Muscle of back (tissue), 11 donors: ENCODE results near the gene DNAI4. TPM values are rescaled to one million over a fixed set of nuclear protein-coding genes. Genes with fewer than 3 reads are reported as not detected.

Source experiments
- DNase-seq, 3 donors: peaks; one replicate each; pipeline versions ENCODE4 v3.0.0 to v3.0.0-alpha.2; 2013
- polyA plus RNA-seq, 10 donors: library from polyadenylated mRNA; unstranded; fragments of 120-200 nt; gene quantifications; one replicate each; pipeline ENCODE4 v1.2.1, GENCODE V29; 2013; ENCODE audit not compliant: insufficient read length in 10 of 10

The DNAI4 gene
- polyA plus RNA-seq, 10 donors, result 2.5 to 4.9 (median 3.6) TPM

GRCh38 chr1:66769512-66770229 is 155.0 kb downstream of the DNAI4 start:
- no peak for DNase-seq

GRCh38 chr1:66768965-66769364 is 155.7 kb downstream of the DNAI4 start:
- DNase-seq, result no peak

GRCh38 chr1:66767626-66768025 is 157.0 kb downstream of the DNAI4 start:
- no peak for DNase-seq

GRCh38 chr1:66764994-66765578 is 159.6 kb downstream of the DNAI4 start:
- DNase-seq, result peak; percentile 38 to 68 (median 58)

Other genes with a start within 250 kb of the DNAI4 start
- 1 to 10 TPM; 2.5 to 8.3 (median 4.9) TPM for gene DYNLT5, start 172.4 kb downstream of the DNAI4 start, polyA plus RNA-seq
- gene INSL5, start 123.6 kb downstream of the DNAI4 start, polyA plus RNA-seq, result under 1 TPM in 1 of 10 donors, not detected in 9; 0.31 TPM
- gene MIER1, start 134 bp upstream of the DNAI4 start, polyA plus RNA-seq, result 10 to 100 TPM; 18.7 to 28.7 (median 23.9) TPM
- 1 to 10 TPM; 5.7 to 9.3 (median 7.9) TPM for gene SLC35D1, start 129.3 kb upstream of the DNAI4 start, polyA plus RNA-seq
- under 1 TPM in 1 of 10 donors, not detected in 9; 0.32 TPM for gene C1orf141, start 210.1 kb upstream of the DNAI4 start, polyA plus RNA-seq
- under 1 TPM in 3 of 10 donors, not detected in 7; 0.04 to 0.12 (median 0.10) TPM for gene IL23R, start 241.6 kb upstream of the DNAI4 start, polyA plus RNA-seq